Fibroblast of skin of left biceps (primary cell): ENCODE measurements around the gene PBOV1.

Source experiments
- DNase-seq, 2 experiments: peaks; one replicate each; pipeline ENCODE4 v3.0.0-alpha.2; 2013; ENCODE audit warnings: low read depth in 2 of 2

Gene PBOV1

DNA sequence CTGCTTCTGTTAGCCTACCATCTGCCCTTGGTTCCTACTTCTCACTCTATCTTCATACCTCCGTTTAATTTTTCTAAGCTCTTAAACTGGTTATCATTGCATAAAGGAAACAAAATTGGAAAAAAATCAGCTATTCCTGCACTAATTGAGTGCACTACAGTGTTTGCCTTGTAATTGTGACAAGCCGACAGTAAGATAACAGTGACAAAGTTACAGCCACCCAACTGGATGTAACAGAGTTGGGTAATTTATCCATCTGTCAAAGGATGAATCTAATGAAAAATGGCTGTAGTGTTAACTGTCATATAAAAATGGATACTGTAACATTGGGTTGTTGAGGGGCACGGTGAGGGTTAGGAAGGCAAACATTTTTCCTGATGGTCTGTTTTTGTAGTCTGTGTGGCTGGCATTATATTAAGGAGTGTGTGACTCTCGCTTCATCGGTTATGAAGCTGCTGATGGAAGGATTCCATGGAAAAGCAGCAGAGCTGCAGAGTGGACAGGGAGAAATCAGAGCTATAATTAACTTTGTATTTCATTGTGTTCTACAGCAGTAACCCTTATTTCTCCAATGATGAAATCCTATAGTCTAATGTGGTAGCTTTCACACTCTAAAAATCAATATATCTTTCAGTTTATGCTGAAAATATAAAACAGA is 12.7 kb downstream of the PBOV1 start:
- no peak for DNase-seq

DNA sequence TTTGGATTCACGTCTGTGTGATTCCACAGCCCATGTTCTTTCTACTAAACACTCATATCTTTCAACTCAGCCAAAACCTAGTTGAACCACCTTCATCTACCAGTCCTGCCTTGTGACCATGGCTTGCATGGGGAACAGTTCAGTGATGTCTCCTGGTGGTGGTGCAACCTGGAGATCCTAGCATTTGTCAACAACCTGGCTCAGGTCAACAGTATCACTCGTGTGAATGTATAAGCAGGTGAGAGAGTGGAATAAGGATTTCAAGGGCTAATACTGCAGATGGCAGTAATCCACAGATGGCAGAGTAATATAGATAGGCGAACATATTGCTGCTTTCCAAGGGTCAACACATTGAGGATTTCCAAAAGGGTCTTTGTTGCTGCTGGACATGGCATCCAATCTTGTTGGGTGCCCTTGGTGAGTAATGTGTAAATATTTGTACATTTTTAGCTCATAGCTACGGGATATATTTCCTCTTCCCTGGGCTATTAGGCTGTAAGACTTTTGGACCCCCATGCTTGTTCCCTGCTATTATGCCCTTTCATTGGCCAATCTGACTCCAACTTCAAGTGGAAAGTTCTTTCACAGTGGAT is 13.4 kb downstream of the PBOV1 start:
- DNase-seq, result no peak

DNA sequence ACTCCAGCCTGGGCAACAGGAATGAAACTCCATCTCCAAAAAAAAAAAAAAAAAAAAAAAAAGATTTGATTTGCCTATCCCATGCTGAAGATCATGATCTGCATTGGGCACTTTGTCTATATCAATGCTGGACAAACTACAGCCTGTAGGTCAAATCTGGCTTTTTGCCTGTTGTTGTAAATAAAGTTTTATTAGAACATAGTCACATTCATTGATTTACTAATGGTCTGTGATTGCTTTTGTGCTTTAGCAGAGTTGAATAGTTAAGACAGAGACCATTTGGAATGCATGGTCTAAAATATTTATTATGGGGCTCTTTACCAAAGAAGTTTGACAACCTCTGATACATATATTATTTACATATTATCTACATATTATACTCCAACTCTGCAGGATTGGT is 14.0 kb downstream of the PBOV1 start:
- DNase-seq, result no peak

DNA sequence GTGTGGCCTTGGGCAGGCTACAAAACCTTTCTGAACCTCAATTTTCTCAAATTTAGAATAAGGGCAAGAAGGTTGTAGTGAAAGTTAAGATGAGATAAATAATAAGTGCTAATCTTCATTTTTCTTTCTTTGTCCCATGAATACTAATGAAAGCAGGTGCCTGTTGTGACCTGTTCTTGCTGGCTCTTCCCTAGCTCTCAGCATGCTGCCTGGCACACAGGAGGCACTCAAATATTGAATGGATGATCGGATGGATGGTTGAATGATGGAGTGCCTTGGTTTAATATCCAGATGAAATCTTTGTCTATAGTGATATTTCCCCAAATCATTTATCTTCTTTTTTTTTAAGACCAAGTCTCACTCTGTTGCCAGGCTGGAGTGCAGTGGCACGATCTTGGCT is 15.0 kb downstream of the PBOV1 start:
- no peak for DNase-seq

DNA sequence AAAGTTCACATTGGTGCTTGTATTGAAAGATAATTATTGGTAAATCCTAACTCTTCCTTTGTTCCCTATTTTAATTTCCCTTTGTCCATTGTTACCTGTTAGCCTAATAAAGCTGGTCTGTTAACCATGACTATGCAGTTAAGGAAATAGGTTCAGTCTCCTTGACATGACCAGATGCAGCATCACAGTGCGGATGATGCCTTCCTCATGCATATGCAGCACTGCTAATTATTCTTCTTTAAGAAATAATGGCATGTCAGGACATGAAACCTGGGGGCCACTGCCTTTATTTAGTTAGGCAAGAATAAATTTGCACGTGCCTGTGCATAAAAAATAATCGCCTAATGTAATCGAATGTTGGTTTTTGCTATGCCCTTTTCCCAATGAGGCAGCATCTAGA is 16.5 kb downstream of the PBOV1 start:
- DNase-seq, result no peak

DNA sequence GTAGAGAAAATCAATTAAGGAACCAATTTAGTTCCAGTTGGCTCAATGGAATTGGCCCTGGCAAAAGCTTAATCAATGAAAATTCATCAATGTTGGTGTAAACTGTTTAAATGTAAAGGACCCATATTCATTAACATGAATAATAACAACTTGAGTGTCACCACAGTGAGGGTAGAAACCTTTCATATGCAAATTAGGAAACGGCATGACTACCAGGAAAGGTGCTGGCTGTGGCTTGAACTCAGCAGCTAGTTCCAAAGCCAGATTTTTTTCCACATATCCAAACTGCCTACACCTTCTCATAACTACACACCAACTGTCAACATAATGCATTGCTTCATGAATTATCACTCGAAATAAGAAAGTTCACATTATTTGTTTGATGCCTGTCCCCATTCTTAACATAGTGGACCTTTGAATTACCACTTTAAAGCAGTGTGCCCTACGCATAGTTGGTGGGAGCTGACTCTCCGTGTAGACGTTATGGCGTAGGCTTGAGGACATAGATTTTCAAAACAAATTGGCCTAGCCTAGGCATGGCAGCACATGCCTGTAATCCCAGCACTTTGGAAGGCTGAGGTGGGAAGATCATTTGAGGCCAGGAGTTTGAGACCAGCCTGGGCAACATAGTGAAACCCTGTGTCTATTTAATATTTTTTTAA is 19.7 kb downstream of the PBOV1 start:
- DNase-seq, result no peak

DNA sequence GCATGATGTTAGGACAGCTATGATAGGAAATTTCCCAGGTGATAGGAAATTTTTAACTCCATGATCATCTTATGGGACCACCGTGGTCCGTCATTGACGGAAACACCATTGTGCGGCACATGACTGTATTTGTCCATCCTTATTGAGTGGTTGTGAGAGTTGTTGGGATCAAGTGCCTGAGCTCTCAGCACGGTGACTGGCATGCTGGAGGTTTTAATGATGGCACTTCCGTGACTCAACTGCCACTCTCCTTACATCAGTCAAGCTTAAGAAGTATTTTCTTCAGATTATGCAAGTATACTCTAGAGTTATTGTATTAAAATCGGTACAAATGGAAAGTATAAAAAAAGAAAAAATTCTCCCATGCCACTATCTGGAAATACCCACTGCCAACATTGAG is 20.7 kb downstream of the PBOV1 start:
- DNase-seq, result no peak

DNA sequence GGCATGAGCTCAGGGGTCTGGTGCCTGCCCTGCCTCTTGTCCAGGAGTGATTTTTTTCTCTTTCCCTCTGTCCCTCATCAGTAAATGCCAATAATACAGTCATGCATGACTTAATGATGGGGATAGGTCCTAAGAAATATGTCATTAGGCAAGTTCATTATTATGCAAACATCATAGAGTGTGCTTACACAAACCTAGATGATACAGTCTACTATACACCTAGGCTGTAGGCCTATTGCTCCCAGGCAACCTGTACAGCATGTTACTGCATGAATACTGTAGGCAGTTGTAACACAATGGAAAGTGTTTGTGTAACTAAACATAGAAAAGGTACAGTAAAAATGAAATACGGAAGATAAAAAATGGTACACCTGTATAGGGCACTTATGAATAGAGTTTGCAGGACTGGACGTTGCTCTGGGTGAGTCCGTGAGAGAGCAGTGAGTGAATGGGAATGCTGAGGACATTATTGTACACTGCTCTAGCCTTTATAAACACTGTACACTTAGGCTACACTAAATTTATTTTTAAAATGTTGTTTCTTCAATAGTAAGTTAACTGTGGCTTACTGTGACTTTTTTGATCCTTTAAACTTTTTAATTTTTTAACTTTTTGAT is 22.1 kb downstream of the PBOV1 start:
- DNase-seq, result no peak

DNA sequence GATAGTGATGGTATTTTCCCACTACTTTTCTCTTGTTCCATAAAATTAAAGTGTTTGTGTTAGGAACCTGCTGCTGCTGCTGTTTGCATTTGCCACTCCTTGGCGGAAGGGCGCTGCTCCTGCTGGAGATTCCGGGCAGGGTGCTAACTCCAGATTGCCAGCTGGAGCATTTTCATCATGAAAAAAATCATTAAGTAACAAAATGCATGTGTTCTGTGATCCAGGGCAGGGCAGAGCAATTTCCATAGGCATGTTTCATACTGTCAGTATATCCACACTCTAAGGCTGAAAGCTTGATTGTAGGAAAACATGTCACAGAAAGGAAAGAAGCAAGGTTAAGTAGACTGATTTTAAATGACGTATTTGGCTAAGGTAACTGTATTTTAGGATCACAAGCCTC is 24.0 kb downstream of the PBOV1 start:
- no peak for DNase-seq

DNA sequence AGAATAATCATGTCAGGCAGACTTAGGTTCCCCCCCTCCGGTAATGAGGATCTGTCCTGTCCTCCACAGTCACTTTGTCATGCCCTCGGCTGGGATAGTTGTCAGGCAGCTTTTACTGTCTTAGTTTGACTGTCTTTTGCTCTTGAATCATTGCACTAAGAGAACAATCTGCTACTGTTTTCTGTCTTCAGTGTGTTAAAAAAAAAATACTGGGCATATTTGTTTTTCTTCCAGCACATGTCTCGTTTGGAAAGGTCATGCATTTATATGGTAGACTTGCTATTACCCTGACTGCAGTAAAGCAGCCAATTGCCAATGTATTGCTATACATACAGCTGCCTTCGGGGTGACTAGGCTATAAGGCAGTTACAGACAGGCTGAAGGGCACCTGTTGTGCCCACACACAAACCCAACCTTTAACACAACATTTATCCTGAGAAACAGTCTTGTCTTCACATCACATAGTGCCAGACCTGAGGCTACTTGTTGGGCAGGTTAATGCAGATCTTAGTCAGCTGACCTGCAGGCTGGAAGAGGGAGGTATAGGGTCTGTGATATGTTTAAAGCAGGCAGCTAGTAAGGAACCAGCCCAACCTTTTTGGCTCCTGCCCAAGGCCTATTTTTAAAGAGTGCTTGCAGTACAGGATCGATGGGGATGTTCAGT is 29.9 kb downstream of the PBOV1 start:
- no peak for DNase-seq

DNA sequence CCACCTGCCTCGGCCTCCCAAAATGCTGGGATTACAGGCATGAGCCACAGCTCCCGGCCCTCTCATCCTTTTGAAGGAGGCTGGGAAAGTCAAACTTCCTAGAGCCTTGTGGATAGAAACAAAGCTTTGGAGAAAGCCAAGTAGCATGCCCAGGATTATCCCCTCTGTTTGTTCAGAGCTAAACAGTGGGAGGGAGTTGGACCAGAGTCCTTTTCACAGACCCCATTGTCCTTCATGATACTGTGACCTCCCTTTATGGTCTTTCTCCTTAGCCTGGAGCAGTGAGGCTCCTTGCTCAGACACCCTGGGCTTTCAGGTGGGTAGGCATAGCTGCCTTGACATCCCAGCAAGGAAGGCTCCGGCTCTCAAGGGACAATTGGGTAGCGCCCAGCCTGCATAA is 31.1 kb downstream of the PBOV1 start:
- DNase-seq, result no peak

DNA sequence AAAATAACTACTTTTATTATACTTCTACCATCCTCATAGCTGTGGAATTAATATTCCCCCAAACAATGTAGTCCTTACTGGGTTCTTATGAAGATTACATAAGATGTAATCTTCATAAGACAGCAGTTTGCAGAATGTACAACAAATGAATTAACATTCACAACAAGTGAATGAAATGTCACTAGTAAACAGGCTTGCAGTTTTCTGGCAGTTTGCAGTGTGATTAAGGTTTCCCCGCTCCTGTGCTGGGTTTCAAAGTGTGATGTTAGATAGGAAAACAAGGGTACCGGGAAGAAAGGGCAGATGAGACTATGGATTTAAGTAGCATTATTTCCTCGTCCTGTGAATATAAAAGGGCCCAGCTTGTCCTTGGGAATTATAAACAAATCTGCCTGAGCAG is 34.1 kb downstream of the PBOV1 start:
- no peak for DNase-seq

DNA sequence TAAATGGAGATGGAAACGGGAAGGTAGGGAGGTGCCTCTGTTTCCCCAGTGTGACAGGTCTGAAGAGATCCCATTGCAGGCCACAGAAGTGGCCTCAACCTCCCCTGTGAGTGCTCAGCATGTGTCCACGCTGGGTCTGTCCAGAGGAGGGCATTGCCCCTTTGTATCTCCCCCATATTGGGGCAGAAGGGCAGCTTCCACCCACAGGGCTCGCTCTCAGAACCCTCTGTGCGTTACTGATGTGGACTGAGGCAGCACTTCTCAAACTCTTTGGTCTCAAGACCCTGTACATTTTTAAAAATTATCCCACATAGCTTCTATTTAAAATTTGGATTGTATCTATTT is 34.5 kb downstream of the PBOV1 start:
- DNase-seq, result no peak

DNA sequence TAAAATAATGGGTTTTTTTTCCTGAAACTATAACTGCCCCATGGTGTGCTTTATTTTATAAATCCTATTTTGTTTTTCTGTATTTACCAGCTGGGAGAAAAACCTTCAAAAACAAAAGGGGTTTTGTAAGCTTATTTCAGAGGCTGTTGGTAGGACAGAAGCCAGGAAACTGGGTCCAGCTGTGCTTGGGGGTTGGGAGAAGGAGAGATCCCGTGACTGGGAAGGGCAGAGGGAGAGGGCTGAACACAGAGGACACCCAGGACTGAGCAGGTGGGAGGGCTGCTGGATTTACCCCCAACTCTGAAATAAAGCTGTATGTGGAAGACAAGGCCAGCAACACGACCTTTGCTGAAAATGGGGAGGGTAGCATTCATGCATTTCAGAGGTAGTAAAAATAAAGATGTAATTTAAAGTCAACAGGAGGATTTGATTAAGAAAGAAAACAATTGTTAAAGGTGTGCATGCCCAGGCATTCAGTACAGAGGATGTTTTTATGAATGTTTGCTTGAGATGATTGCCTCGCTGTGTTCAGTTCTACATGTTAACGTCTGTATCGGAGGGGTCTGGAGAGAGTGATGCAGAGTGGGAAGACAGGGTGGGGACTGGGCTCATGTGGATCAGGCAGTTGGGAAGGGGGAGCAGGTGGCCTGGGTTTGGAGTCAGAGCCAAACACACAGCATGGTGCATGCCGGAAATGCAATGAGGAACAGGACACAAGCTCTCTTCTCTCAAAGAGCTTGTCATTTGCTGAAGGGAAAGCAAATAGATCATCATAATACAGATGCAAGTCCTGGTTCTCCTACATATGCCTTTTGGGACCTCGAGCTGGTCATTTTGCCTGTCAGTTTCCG is 35.1 kb downstream of the PBOV1 start:
- no peak for DNase-seq

DNA sequence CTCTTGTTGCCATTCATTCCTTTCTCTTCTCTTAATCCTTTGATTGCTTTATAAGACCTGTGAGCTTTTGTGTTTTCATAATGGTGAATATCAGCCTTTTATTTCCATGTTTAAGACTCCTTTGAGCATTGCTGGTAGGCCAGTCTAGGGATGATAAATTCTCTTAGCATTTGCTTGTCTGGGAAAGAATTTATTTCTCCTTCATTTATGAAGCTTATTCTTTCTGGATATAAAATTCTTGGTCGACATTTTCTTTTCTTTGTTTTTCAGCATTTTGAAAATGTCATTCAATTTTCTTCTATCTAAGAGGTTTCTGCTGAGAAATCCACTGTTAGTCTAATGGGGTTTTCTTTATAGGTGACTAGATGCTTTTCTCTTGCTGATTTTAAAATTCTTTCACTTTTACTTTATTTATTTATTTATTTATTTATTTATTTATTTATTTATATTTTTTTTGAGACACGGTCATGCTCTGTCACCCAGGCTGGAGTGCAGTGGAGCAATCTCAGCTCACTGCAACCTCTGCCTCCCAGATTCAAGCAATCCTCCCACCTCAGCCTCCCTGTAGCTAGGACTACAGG is 41.5 kb downstream of the PBOV1 start:
- DNase-seq, result no peak

DNA sequence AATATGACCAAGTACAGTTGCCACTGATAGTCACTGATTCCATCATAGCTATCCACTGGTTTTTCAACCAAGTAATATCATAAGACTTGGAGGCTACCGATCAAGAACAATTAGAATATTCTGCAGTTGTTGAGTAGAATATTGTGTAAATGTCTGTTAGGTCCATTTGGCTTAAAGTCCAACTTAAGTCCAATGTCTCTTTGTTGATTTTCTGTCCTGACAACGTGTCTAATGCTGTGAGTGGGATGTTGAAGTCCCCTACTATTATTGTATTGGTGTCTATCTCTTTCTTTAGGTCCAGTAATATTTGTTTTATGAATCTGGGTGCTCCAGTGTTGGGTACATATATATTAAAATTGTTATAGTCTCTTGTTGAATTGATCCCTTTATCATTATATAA is 42.7 kb downstream of the PBOV1 start:
- DNase-seq, result no peak
